Measurements from ENCODE around the gene ASPM. TPM values are rescaled to one million over a fixed set of nuclear protein-coding genes. Genes with fewer than 3 reads are reported as not detected.
"Not testable (repeated sequence)": the region's sequence is repeated elsewhere in the genome, so short reads cannot be mapped to it uniquely, and the experiment has no call there.

ASPM gene
- total and polyA plus RNA-seq, 2 donors (not counting 1 experiment from before 2014, with no cell fraction given): 0.13 to 0.27 TPM

DNA sequence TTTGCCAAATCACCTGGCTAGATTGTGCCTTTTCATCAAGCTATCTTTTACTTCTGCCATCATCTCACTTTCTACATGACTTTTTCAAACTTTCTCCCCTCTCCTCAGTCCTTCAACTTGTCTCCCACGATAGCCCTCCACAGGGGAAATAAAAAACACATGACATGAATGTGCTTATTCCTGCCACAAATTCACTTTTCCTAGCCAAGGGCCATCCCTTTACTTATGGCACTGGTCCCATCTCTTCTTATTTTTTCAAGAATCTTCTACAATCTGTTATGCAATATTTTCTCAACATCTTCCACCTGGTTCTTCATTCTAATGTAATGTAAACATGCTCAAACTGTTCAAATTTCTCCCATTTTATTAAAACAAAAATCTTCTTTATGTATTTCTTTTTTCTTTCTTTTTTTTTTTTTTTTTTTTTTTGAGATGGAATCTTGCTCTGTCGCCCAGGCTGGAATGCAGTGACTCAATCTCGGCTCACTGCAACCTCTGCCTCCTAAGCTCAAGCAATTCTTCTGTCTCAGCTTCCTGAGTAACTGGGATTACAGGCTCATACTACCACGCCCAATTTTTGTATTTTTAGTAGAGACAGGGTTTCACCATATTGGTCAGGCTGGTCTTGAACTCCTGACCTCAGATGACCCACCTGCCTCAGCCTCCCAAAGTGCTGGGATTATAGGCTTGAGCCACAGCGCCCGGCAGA, 111.7 kb downstream of the ASPM start:
- H3K27me3 Mint-ChIP-seq: peaks cover 11% of the 10 kb centered on the region
- 86% methylated on average over 4 of the region's 6 CpGs for WGBS (ENCODE audit: insufficient coverage)
- H4K20me1 ChIP-seq (ENCODE audit: control insufficient read depth, insufficient read depth, low read length, poor library complexity, severe bottlenecking); H2AFZ ChIP-seq (ENCODE audit: insufficient read depth, low read depth, low read length, poor library complexity, severe bottlenecking); H3K36me3 ChIP-seq (replicated peaks in 1 of 2; ENCODE audit: control extremely low read depth in 1 of 2, control insufficient read depth in 1 of 2, extremely low read depth in 1 of 2, insufficient read depth in 2 of 2, low read length in 1 of 2); H3K27ac ChIP-seq (ENCODE audit: low read length in 2 of 2); H3K4me3 ChIP-seq (ENCODE audit: control extremely low read depth in 1 of 5, extremely low read depth in 1 of 5, insufficient read depth in 1 of 5, low read depth in 2 of 5, low read length in 4 of 5); H3K4me1 ChIP-seq (ENCODE audit: control insufficient read depth in 2 of 2, insufficient read depth in 2 of 2, low read length in 2 of 2); H3K27ac Mint-ChIP-seq; H3K9me3 ChIP-seq (ENCODE audit: control extremely low read depth in 1 of 3, control insufficient read depth in 2 of 3, insufficient read depth in 1 of 3, low read length in 2 of 3); H3K27me3 ChIP-seq (replicated peaks in 1 of 4; ENCODE audit: control extremely low read depth in 1 of 4, control insufficient read depth in 3 of 4, insufficient read depth in 4 of 4, low read length in 3 of 4); DNase-seq; H3K4me3 Mint-ChIP-seq; CTCF ChIA-PET; H3K9ac ChIP-seq (ENCODE audit: low read length); H3K4me1 Mint-ChIP-seq; POLR2A ChIA-PET; H3K79me2 ChIP-seq (ENCODE audit: control insufficient read depth, insufficient read depth, low read length); H3K4me2 ChIP-seq (replicated peaks; ENCODE audit: low read depth, low read length, poor library complexity, severe bottlenecking); ATAC-seq (ENCODE audit: low read depth); intact Hi-C loops (cut with micrococcal nuclease); H3K9me3 Mint-ChIP-seq (ENCODE audit: insufficient read depth): not testable (repeated sequence)

Other genes with a start within 250 kb of the ASPM start
- gene CFHR2, start 202.9 kb downstream of the ASPM start, total RNA-seq: not detected in 2 replicates
- not detected in 2 replicates for gene CFHR2, start 202.9 kb downstream of the ASPM start, polyA plus RNA-seq
- not detected in 2 replicates for gene CFHR5, start 169.1 kb downstream of the ASPM start, total RNA-seq
- gene CFHR5, start 169.1 kb downstream of the ASPM start, polyA plus RNA-seq: not detected in 2 replicates
- gene F13B, start 79.4 kb downstream of the ASPM start, total RNA-seq: not detected in 2 replicates
- gene F13B, start 79.4 kb downstream of the ASPM start, polyA plus RNA-seq: not detected in 2 replicates
- gene ZBTB41, start 54.6 kb upstream of the ASPM start, total RNA-seq: 12.4 and 13.6 TPM in 2 replicates
- 1.4 and 3.2 TPM in 2 replicates for gene ZBTB41, start 54.6 kb upstream of the ASPM start, polyA plus RNA-seq
- 0.22 TPM in 1 of 2 replicates, not detected in the other for gene CRB1, start 121.6 kb upstream of the ASPM start, total RNA-seq
- 0.04 and 0.15 TPM in 2 replicates for gene CRB1, start 121.6 kb upstream of the ASPM start, polyA plus RNA-seq

Data from B cell (primary cell).